Measurements from ENCODE around the gene SPSB3. TPM values are rescaled to one million over a fixed set of nuclear protein-coding genes. Genes with fewer than 3 reads are reported as not detected.

Gene SPSB3
- total RNA-seq, 4 donors from 2014 or later = 14.7 to 102 (median 64.5) TPM

GRCh38 chr16:1788095-1788707, 5.8 kb upstream of the SPSB3 start:
- no peak for TF ChIP-seq CTCF (IDR thresholded peaks at IDR 0.05; ENCODE audit: low read depth)

DNA sequence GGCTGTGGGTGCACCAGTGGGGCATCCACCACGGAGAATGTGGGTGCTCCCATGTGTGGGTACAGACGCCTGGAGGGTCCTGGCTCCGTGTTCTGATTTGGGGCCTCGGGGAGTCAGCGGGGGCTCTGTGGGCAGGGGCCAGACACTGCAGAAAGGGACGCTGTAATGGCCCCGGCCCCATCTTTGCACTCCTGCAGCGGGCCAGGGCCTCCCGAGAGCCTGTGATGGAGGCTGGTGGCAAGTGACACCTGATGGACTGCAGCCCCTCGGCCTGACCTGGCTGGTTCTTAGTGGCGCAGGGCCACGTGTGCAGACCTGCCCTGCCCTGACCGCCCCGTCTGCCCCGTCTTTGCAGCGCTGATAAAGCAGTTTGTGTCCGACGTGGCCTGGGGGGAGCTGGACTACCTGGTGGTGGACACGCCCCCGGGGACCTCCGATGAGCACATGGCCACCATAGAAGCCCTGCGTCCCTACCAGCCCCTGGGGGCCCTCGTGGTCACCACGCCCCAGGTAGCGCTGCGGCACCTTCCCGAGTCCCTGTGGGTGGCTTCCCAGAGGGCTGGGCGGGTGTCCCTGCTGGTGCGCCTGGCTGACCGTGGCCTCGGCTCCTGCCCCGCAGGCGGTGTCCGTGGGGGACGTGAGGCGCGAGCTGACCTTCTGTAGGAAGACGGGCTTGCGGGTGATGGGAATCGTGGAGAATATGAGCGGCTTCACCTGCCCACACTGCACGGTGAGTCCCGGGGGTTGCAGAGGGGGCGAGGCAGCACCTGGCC, 5.1 kb upstream of the SPSB3 start:
- TF ChIP-seq CTCF (IDR thresholded peaks at IDR 0.05; ENCODE audit: low read depth) = no peak

DNA sequence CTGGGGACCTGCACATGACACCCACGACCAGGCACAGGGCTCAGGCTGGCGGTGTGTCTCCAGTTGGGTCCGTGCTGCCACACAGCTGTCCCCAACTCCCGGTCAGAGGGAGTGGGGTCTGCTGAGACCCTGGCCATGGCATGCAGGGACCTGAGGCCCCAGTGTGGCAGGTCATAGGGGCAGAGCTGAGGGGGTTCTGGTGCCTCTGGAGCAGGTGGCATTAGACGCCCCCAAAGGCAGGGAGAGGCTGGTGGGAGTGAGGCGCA, 4.6 kb upstream of the SPSB3 start:
- TF ChIP-seq CTCF (IDR thresholded peaks at IDR 0.05; ENCODE audit: low read depth) = no peak

DNA sequence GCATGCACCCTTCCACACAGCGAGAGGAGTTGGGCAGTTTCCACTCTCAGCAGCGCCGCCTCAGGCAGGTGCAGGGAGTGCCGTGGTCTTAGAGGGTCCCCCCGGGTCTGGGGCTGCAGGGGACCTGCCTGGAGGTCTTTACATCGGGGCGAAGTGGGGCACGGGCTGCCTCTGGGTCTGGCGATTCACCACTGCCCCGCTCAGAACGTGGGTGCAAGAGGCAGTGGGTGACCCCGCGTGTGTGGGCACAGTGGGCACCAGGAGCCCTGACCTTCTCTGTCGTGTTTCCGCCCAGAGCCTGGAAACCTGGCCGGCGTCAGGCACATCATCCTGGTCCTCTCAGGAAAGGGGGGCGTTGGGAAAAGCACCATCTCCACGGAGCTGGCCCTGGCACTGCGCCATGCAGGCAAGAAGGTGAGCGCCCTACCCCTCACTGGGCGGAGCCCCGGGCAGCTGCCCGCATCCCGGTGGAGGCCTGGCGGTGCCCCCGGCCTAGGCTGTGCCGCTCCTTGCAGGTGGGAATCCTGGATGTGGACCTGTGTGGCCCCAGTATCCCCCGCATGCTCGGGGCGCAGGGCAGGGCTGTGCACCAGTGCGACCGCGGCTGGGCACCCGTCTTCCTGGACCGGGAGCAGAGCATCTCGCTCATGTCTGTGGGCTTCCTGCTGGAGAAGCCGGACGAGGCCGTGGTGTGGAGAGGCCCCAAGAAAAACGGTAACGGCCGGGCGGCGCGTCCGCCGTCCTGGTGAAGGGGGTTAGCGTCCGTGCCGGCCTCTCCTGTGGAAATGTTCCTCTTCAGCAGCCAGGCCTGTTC, 4.1 kb upstream of the SPSB3 start:
- TF ChIP-seq CTCF (IDR thresholded peaks at IDR 0.05; ENCODE audit: low read depth) = no peak

- no peak for TF ChIP-seq CTCF (IDR thresholded peaks at IDR 0.05; ENCODE audit: low read depth)
Observed at GRCh38 chr16:1785846-1786170, 3.4 kb upstream of the SPSB3 start.

GRCh38 chr16:1784977-1785845, 2.8 kb upstream of the SPSB3 start:
- TF ChIP-seq CTCF (IDR thresholded peaks at IDR 0.05; ENCODE audit: low read depth) = no peak
